Nucleus accumbens (tissue), 56 donors: ENCODE measurements around the gene ALDH9A1.
"Not testable (repeated sequence)": the region's sequence is repeated elsewhere in the genome, so short reads cannot be mapped to it uniquely, and the experiment has no call there.

Source experiments
- DNase-seq, 56 donors: peaks; one replicate each; lab custom pipeline; 2025; lab: John Stamatoyannopoulos, UW

ALDH9A1 gene

DNA sequence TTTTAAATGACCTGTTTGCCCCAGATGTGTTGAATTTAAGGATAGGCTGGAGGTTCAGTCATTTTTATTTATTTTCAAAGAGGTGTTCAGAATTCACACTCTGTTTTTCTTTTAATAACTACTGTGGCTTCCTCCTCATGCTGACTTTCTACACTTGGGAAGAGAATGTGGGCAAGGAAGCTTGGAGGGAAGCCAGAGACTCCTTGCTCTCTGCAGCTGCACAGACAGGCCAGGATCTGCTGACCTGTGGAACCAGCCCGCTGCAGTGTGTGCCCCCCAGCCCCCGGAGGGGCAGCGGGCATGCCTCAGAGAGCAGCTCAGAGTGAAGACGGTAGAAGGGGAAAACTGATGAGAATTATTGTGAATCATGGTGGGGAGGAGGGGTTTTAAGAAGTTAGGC is 50.4 kb downstream of the ALDH9A1 start:
- DNase-seq: no peak

GRCh38 chr1:165647517-165647916 is 50.8 kb downstream of the ALDH9A1 start:
- no peak for DNase-seq

GRCh38 chr1:165645654-165646366 is 52.6 kb downstream of the ALDH9A1 start:
- no peak for DNase-seq

GRCh38 chr1:165644064-165644735 is 54.2 kb downstream of the ALDH9A1 start:
- DNase-seq: no peak

GRCh38 chr1:165641231-165641987 is 57.0 kb downstream of the ALDH9A1 start:
- no peak for DNase-seq

DNA sequence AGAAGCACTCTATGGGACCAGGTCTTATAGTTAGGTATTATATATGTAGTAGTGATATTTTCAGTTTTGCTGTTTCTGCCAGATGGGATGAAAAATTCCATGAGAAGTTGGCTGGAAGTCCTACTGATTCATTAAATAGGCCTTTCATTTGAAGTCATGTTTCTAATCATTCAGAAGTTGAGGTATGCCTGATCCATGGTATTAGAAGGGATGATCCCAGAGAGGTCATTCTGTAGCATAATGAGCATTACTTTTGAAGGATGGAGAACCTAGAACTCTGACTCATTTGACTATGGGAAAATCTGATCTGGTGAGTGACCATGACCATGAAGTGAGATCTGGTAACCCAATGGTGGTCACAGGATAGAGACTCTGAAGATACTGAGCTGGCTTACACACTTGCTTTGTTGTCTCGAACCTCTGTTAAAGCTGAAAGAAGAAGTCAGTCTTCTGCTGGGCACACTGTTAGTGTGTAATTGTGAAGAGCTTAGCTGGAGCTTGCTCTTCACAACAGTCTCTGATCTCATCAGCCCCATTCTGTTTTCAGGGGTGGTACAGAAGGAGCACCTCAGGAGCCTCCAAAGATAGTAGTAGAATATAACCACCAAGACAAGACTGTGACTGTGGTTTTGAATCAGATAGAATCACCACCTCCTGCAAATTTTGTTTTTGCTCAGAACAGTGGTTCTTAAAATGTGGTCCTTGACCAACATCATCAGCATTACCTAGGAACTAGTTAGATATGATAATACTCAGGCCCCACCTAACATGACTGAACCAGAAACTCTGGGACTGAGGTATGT is 58.3 kb downstream of the ALDH9A1 start:
- no peak for DNase-seq

- not testable (repeated sequence) for DNase-seq
These were observed 60.2 kb downstream of the ALDH9A1 start for GRCh38 chr1:165638211-165638610.

- no peak for DNase-seq
These were observed 60.9 kb downstream of the ALDH9A1 start for GRCh38 chr1:165637427-165637826.

DNA sequence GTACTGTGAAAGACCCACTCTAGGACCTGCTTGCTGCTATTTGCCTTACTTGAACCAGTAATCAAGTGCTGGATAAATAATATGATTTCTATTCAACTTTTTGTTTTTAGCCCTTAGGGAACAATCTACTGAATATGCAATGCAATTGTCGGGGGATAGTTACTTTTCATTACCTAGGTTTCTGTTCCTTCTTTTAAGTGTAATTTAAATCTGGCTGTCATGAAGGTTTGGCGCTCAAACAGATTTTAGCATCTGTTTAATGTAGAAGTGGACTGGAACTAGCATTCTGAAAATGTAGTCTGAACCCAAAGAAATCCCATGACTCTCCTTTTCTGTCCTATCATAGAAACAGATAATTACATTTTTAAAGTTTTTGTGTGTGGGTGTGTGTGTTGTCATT is 62.5 kb downstream of the ALDH9A1 start:
- no peak for DNase-seq

- peak in 8 of 56 donors; percentile 4 to 23 (median 10) for DNase-seq
These were observed 63.0 kb downstream of the ALDH9A1 start for GRCh38 chr1:165635329-165635728.

DNA sequence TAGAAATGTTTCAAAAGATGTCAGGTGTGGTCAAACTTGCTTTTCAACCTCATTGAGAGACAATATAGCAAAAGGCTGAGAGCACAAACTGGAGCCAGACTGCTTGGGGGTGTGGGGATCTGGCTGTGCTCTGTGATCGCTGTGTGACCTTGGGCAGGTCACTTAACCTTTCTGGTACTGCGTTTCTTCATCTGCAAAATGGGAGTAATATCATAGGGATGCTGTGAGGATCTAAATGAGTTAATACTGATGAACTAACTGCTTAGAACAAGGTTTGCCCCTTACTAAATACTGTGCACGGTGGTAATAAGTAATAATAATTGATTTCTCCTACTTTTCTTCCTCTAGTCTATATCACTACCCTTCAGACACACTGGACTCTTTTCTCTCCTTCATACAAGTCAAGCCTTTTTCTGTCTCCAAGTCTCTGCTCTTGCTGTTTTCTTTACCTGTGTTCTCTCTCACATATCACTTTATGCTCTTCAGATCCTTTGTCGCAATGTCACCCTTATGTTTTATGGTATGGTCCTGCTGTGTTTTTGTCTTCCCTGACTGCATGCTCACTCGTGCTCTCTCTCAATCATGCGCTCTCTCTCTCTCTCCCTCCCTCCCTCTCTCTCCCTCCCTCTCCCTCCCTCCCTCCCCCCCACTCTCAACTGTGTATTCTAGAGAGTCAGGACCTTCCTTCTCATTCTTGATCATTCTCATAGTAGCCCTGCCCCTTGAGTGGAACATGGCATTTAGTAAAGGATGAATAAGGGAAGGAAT is 64.0 kb downstream of the ALDH9A1 start:
- peak in 1 of 56 donors; percentile 5 for DNase-seq

- no peak for DNase-seq
These were observed 64.7 kb downstream of the ALDH9A1 start for GRCh38 chr1:165633614-165634013.

DNA sequence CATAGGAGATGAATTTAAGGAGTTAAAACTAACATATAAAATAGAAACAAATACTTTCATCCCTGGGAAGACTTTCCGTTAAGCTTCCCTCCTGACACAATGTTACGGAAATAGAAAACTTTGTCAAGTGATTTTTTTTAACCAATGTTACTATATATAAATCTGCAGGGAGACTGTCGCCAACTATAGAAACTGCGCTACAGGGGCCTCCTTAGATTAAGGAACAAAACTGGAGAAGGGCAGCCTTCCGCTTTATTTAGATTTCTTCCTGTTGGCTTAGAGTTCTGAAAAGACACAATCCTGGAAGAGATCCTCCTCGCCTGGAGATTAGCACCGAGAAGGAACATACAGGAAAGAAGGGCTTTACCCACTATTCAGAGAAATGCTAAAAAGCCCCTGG is 65.9 kb downstream of the ALDH9A1 start:
- no peak for DNase-seq

DNA sequence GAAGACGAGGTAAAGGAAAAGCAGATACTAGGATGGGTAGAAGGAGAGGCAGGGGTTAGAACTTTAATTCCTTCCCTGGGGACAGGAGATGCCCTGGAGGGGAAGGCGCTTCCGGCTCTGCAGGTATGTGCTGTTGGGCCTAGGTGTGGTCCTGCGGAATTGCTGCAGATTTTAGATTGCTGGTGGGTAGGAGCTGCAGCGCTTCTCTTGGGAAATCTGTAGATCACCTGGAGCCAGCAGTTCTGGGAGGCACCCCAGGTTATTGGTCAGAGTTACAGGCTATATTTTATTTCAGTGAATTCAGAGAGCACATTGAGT is 66.3 kb downstream of the ALDH9A1 start:
- DNase-seq: peak in 1 of 56 donors; percentile 24

GRCh38 chr1:165631342-165632151 is 66.8 kb downstream of the ALDH9A1 start:
- peak in 45 of 56 donors; percentile 4 to 74 (median 44) for DNase-seq

GRCh38 chr1:165630629-165631341 is 67.6 kb downstream of the ALDH9A1 start, which contains the start of gene MGST3:
TSS of gene MGST3 (plus strand) at chr1:165631234. CDS start at chr1:165649848, 18,614 bp downstream.
- DNase-seq: peak in 55 of 56 donors; percentile 67 to 97 (median 91)

- DNase-seq: peak in 1 of 56 donors; percentile 50
These were observed 68.3 kb downstream of the ALDH9A1 start for GRCh38 chr1:165629848-165630628.
